GM12878 (cell line): ENCODE data around the gene CMSS1. TPM values are rescaled to one million over a fixed set of nuclear protein-coding genes. Genes with fewer than 3 reads are reported as not detected.

Experiments used
- ATAC-seq: fragments of 200-7000 bp; cut with Tn5 transposase; 3 replicates; pipeline ENCODE4 v1.9.1; 2020; ENCODE audit warnings: mild to moderate bottlenecking, moderate library complexity
- BruUV-seq: library from RNA; stranded (reverse); fragments of 400-500 nt; replicated peaks from 2 replicates; lab custom pipeline; 2021; lab: Mats Ljungman, UMichigan
- CTCF ChIA-PET: fragments of 300-600 bp; sonication (Branson Sonifier 250); formaldehyde crosslinking; extraction: SDS; loops from one replicate; lab custom pipeline; 2021; ENCODE audit warnings: inconsistent platforms; lab: Yijun Ruan, JAX
- POLR2A ChIA-PET: fragments of 350-600 bp; formaldehyde crosslinking; extraction: SDS; loops from one replicate; lab custom pipeline; 2021; ENCODE audit warnings: inconsistent platforms; lab: Charles Lee
- RAD21 ChIA-PET: fragments of 300-600 bp; sonication (Branson Sonifier 250); formaldehyde crosslinking; loops from one replicate; lab custom pipeline; 2023; ENCODE audit warnings: antibody characterized with exemption; ENCODE audit not compliant: unreplicated experiment; lab: Charles Lee
- SMC1A ChIA-PET: fragments of 300-600 bp; sonication (Branson Sonifier 250); formaldehyde crosslinking; loops from one replicate; lab custom pipeline; 2023; ENCODE audit not compliant: unreplicated experiment, uncharacterized antibody; lab: Charles Lee
- DNase-seq: peaks from one replicate; pipeline ENCODE4 v3.0.0-alpha.2; 2011; ENCODE audit warnings: low read depth, low spot score
- FAIRE-seq: peaks from 3 replicates; lab custom pipeline; 2011; peaks lifted over from hg19 to GRCh38; lab: Jason Lieb, UNC
- H2AFZ ChIP-seq: 2 replicates; pipeline ENCODE4 v1.6.0; 2011; ENCODE audit warnings: low read depth, low read length, control low read depth; ENCODE audit not compliant: control insufficient read depth
- H3K27ac ChIP-seq: 2 replicates; pipeline ENCODE4 v1.5.1; 2011; ENCODE audit warnings: control low read depth; ENCODE audit not compliant: control insufficient read depth, insufficient read depth
- H3K27me3 ChIP-seq, 2 experiments: replicated peaks in 1 of 2; 2 replicates each; pipeline versions ENCODE4 v1.6.0 to v1.6.1; 2011; ENCODE audit warnings: low read length in 1 of 2; ENCODE audit not compliant: control insufficient read depth in 2 of 2, insufficient read depth in 2 of 2
- H3K36me3 ChIP-seq, 2 experiments: 2 replicates each; pipeline ENCODE4 v1.5.1; 2011; ENCODE audit warnings: low read length in 1 of 2; ENCODE audit not compliant: control insufficient read depth in 2 of 2, insufficient read depth in 2 of 2
- H3K4me1 ChIP-seq: 2 replicates; pipeline ENCODE4 v1.6.1; 2011; ENCODE audit warnings: mild to moderate bottlenecking, low read length, moderate library complexity, mixed read lengths; ENCODE audit not compliant: control insufficient read depth, insufficient read depth
- H3K4me2 ChIP-seq: 2 replicates; pipeline ENCODE4 v1.6.0; 2011; ENCODE audit warnings: control low read depth; ENCODE audit not compliant: control insufficient read depth, insufficient read depth
- H3K4me3 ChIP-seq: fragments of 200-600 bp; sonication (generic); 2 replicates; pipeline ENCODE4 v1.5.1; 2016
- H3K79me2 ChIP-seq: 2 replicates; pipeline ENCODE4 v1.6.0; 2011; ENCODE audit warnings: low read length; ENCODE audit not compliant: control insufficient read depth, insufficient read depth
- H3K9ac ChIP-seq: 2 replicates; pipeline ENCODE4 v1.8.0; 2011; ENCODE audit warnings: low read length, control low read depth, mixed read lengths; ENCODE audit not compliant: control insufficient read depth, insufficient read depth
- H3K9me3 ChIP-seq: replicated peaks from 3 replicates; pipeline ENCODE4 v1.5.1; 2011; ENCODE audit warnings: mild to moderate bottlenecking, low read length; ENCODE audit not compliant: control insufficient read depth, insufficient read depth
- H4K20me1 ChIP-seq: 2 replicates; pipeline ENCODE4 v1.6.0; 2011; ENCODE audit not compliant: control insufficient read depth, insufficient read depth
- BACH1 ChIP-seq: fragments of 450-650 bp; IDR thresholded peaks from 2 replicates; pipeline ENCODE4 v1.6.1; 2017; ENCODE audit warnings: mild to moderate bottlenecking, borderline replicate concordance
- FOS ChIP-seq: IDR thresholded peaks from 3 replicates; pipeline ENCODE4 v1.6.1; 2011; ENCODE audit warnings: borderline replicate concordance; ENCODE audit not compliant: insufficient read length; ENCODE audit errors: extremely low read depth
- GATAD2B ChIP-seq: fragments of 450-650 bp; conservative IDR thresholded peaks from 2 replicates; pipeline ENCODE4 v1.6.1; 2017; ENCODE audit warnings: low read depth, mild to moderate bottlenecking, moderate library complexity
- KAT2A ChIP-seq: conservative IDR thresholded peaks from 2 replicates; pipeline ENCODE4 v1.6.1; 2011; ENCODE audit warnings: low read depth, low read length; ENCODE audit not compliant: control insufficient read depth
- MEF2A ChIP-seq: IDR thresholded peaks from 2 replicates; pipeline ENCODE4 v1.6.1; 2011; ENCODE audit warnings: low read depth, mild to moderate bottlenecking, low read length, moderate library complexity; ENCODE audit not compliant: insufficient read depth
- NFXL1 ChIP-seq: fragments of 450-650 bp; IDR thresholded peaks from 2 replicates; pipeline ENCODE4 v1.6.1; 2017; ENCODE audit warnings: antibody characterized with exemption, mild to moderate bottlenecking, borderline replicate concordance
- PAX8 ChIP-seq: fragments of 450-650 bp; IDR thresholded peaks from 2 replicates; pipeline ENCODE4 v1.6.1; 2017; ENCODE audit warnings: mild to moderate bottlenecking, moderate library complexity
- RUNX3 ChIP-seq: IDR thresholded peaks from 2 replicates; pipeline ENCODE4 v1.6.1; 2012; ENCODE audit warnings: low read length, inconsistent platforms
- SMAD1 ChIP-seq: fragments of 450-650 bp; IDR thresholded peaks from 2 replicates; pipeline ENCODE4 v1.6.1; 2018; ENCODE audit warnings: mild to moderate bottlenecking, low read depth; ENCODE audit not compliant: partially characterized antibody
- TAF1 ChIP-seq: IDR thresholded peaks from 2 replicates; pipeline ENCODE4 v1.6.1; 2011; ENCODE audit warnings: mild to moderate bottlenecking, low read depth, low read length, borderline replicate concordance
- ZZZ3 ChIP-seq: IDR thresholded peaks from 2 replicates; pipeline ENCODE4 v1.6.1; 2011; ENCODE audit warnings: low read depth; ENCODE audit not compliant: control insufficient read depth, insufficient read length
- WGBS: methylation state at CpG from one replicate; pipeline ENCODE4 v1.1.6; 2016; ENCODE audit warnings: low lambda C conversion rate; ENCODE audit not compliant: insufficient replicate concordance, insufficient coverage; ENCODE audit errors: missing lambda C conversion rate; 5-methylcytosine and 5-hydroxymethylcytosine counted together
- in situ Hi-C: fragments of 300-500 bp; cut with MboI; formaldehyde crosslinking; loops from 9 replicates; pipeline ENCODE4 v1.14.3; 2018; ENCODE audit warnings: mixed read lengths
- intact Hi-C: fragments of 100-400 bp; cut with micrococcal nuclease; formaldehyde crosslinking; loops from one replicate; pipeline ENCODE4 v1.14.2; 2022; ENCODE audit not compliant: unreplicated experiment
- polyA plus RNA-seq, 11 experiments: library from polyadenylated mRNA; depleted of rRNA in 4 of 11; unstranded in 6 of 11; stranded (reverse) in 5 of 11; fragments of >200 nt; fragmentation: Nextera tagmentation in 4 of 11; fragmentation: Illumina TruSeq in 1 of 11; extraction: Ambion mirVana in 4 of 11; extraction: Trizol in 1 of 11; gene quantifications; 1 replicate in 1 of 11; 2 replicates in 10 of 11; pipeline versions ENCODE4 v1.2.1 to v1.2.3, GENCODE V29; 2011 to 2016; ENCODE audit warnings: inconsistent platforms in 2 of 11, missing spikeins in 2 of 11, low read depth in 1 of 11
- total RNA-seq, 4 experiments: library from RNA; depleted of rRNA in 3 of 4; stranded (reverse); fragments of >200 nt in 3 of 4; fragmentation: Illumina TruSeq in 1 of 4; extraction: Trizol in 1 of 4; gene quantifications; 2 replicates each; pipeline versions ENCODE4 v1.2.1 to v1.2.3, GENCODE V29; 2013 to 2021
- TF ChIP-seq, protein P1 (sequence below): fragments of 450-650 bp; formaldehyde crosslinking; IDR thresholded peaks from 2 replicates; pipeline ENCODE4 v1.5.0; 2022; ENCODE audit warnings: mild to moderate bottlenecking, missing genetic modification characterization
- TF ChIP-seq, protein P2 (sequence below): fragments of 450-650 bp; IDR thresholded peaks from 2 replicates; pipeline ENCODE4 v1.6.1; 2017; ENCODE audit warnings: borderline replicate concordance
- TF ChIP-seq, protein P3 (sequence below): fragments of 450-650 bp; IDR thresholded peaks from 2 replicates; pipeline ENCODE4 v1.6.1; 2017; ENCODE audit warnings: antibody characterized with exemption, mild to moderate bottlenecking, moderate library complexity
- TF ChIP-seq, protein P4 (sequence below): IDR thresholded peaks from 2 replicates; pipeline ENCODE4 v1.6.1; 2011; ENCODE audit warnings: low read depth, mild to moderate bottlenecking, low read length, moderate library complexity, borderline replicate concordance; ENCODE audit errors: extremely low read depth

Gene CMSS1
- total and polyA plus RNA-seq, 10 of the 15 experiments (the other 5 are each of a cell fraction or from before 2014, with no cell fraction given) = 31.0 to 118 (median 70.1) TPM

DNA sequence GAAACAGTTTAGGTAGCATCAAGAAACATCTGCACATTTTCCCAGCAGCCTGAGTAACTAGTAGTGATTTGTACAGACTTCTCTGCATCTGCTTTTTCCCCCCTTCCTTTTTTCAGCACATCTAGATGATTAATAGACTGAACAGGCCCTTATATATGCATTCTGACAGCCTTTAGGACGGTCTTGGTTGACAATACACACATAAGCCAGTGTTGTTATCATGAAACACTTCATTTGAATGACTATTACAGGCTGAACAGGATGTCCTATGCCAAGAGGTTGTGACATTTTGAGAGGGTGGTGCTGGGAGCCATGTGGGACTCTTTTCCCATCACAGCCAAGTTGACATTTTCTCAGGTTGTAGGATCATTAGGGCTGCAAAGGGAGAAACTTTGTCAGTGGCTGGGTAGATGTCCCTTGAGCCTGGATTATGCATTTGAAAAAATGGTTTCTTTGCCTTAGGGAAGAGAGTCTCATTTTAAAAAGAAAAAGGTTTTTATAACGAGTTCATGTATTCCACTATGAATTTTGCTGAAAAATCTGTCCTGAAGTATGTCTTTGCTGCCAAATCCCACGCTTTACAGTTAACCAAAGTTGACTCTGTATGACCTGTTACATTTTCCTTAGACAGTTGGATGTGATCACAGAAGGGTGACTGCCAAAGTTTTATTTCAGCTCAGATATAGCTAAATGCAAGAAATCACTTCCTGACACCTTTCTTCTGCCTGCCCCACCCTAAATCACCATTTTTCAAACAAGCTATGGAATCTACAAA is 223.0 kb downstream of the CMSS1 start:
- Histone ChIP-seq H3K4me1 (peaks cover 17% of the 10 kb centered on the region), H3K4me3 (no peak overlapping the region), H3K27ac (no peak overlapping the region), H3K9me3 (no peaks in the 10 kb centered on the region), H4K20me1 (no peaks in the 10 kb centered on the region), H3K79me2 (no peaks in the 10 kb centered on the region), H3K4me2 (no peak overlapping the region), H3K9ac (no peak overlapping the region), H3K36me3 (no peaks in the 10 kb centered on the region), H3K27me3 (no peaks in the 10 kb centered on the region), H2AFZ (no peak overlapping the region)
- SMC1A ChIA-PET = interaction anchor here (0.7 to 1.5 kb wide), 4 partner anchors 15 to 83 kb away, joined by 3 to 5 read pairs (median 4); no protein-coding TSS in a partner anchor
- WGBS = 99% methylated on average over 3 of the region's 3 CpGs
- FAIRE-seq (no peak), ATAC-seq (no peak), DNase-seq (no peak)
- in situ Hi-C loops = no loop called here
- intact Hi-C loops = no loop called here
- RAD21 ChIA-PET = interaction anchor here (1.0 kb wide), 1 partner anchor 19 kb away, joined by 3 read pairs; no protein-coding TSS in a partner anchor
- POLR2A ChIA-PET = no interaction called here
- BruUV-seq = no TSS peak
- CTCF ChIA-PET = interaction anchor here (1.9 to 2.6 kb wide), 2 partner anchors 9 to 213 kb away, joined by 4 to 7 read pairs; no protein-coding TSS in a partner anchor
- TF ChIP-seq MEF2A (no peak), GATAD2B (no peak), RUNX3 (no peak), TAF1 (no peak), PAX8 (no peak), SMAD1 (no peak), KAT2A (no peak), ZZZ3 (no peak), NFXL1 (no peak), FOS (no peak), BACH1 (no peak)
- TF ChIP-seq, protein P1, sequence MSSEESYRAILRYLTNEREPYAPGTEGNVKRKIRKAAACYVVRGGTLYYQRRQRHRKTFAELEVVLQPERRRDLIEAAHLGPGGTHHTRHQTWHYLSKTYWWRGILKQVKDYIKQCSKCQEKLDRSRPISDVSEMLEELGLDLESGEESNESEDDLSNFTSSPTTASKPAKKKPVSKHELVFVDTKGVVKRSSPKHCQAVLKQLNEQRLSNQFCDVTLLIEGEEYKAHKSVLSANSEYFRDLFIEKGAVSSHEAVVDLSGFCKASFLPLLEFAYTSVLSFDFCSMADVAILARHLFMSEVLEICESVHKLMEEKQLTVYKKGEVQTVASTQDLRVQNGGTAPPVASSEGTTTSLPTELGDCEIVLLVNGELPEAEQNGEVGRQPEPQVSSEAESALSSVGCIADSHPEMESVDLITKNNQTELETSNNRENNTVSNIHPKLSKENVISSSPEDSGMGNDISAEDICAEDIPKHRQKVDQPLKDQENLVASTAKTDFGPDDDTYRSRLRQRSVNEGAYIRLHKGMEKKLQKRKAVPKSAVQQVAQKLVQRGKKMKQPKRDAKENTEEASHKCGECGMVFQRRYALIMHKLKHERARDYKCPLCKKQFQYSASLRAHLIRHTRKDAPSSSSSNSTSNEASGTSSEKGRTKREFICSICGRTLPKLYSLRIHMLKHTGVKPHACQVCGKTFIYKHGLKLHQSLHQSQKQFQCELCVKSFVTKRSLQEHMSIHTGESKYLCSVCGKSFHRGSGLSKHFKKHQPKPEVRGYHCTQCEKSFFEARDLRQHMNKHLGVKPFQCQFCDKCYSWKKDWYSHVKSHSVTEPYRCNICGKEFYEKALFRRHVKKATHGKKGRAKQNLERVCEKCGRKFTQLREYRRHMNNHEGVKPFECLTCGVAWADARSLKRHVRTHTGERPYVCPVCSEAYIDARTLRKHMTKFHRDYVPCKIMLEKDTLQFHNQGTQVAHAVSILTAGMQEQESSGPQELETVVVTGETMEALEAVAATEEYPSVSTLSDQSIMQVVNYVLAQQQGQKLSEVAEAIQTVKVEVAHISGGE (CRISPR knock-in tag) = no peak
- TF ChIP-seq, protein P2, sequence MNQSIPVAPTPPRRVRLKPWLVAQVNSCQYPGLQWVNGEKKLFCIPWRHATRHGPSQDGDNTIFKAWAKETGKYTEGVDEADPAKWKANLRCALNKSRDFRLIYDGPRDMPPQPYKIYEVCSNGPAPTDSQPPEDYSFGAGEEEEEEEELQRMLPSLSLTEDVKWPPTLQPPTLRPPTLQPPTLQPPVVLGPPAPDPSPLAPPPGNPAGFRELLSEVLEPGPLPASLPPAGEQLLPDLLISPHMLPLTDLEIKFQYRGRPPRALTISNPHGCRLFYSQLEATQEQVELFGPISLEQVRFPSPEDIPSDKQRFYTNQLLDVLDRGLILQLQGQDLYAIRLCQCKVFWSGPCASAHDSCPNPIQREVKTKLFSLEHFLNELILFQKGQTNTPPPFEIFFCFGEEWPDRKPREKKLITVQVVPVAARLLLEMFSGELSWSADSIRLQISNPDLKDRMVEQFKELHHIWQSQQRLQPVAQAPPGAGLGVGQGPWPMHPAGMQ = no peak
- TF ChIP-seq, protein P3, sequence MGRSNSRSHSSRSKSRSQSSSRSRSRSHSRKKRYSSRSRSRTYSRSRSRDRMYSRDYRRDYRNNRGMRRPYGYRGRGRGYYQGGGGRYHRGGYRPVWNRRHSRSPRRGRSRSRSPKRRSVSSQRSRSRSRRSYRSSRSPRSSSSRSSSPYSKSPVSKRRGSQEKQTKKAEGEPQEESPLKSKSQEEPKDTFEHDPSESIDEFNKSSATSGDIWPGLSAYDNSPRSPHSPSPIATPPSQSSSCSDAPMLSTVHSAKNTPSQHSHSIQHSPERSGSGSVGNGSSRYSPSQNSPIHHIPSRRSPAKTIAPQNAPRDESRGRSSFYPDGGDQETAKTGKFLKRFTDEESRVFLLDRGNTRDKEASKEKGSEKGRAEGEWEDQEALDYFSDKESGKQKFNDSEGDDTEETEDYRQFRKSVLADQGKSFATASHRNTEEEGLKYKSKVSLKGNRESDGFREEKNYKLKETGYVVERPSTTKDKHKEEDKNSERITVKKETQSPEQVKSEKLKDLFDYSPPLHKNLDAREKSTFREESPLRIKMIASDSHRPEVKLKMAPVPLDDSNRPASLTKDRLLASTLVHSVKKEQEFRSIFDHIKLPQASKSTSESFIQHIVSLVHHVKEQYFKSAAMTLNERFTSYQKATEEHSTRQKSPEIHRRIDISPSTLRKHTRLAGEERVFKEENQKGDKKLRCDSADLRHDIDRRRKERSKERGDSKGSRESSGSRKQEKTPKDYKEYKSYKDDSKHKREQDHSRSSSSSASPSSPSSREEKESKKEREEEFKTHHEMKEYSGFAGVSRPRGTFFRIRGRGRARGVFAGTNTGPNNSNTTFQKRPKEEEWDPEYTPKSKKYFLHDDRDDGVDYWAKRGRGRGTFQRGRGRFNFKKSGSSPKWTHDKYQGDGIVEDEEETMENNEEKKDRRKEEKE = no peak
- TF ChIP-seq, protein P4, sequence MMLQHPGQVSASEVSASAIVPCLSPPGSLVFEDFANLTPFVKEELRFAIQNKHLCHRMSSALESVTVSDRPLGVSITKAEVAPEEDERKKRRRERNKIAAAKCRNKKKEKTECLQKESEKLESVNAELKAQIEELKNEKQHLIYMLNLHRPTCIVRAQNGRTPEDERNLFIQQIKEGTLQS = no peak
